Gastroesophageal sphincter (tissue), 3 donors: Measurements from ENCODE around the gene TPD52L1.

Experiments used
- CTCF ChIP-seq, 4 experiments: fragments of 200-600 bp in 2 of 4; fragments of 450-650 bp in 2 of 4; sonication (generic) in 1 of 4; IDR thresholded peaks; one replicate each; pipeline ENCODE4 v1.5.1; 2017 to 2019; ENCODE audit warnings: antibody characterized with exemption in 4 of 4, mild to moderate bottlenecking in 2 of 4, moderate library complexity in 2 of 4
- POLR2A ChIP-seq, 2 donors: fragments of 450-650 bp; IDR thresholded peaks; one replicate each; pipeline ENCODE4 v1.6.1; 2017; ENCODE audit warnings: antibody characterized with exemption in 2 of 2, mild to moderate bottlenecking in 2 of 2, moderate library complexity in 1 of 2

- TF ChIP-seq CTCF (IDR thresholded peaks at IDR 0.05) (no peak), POLR2A (IDR thresholded peaks at IDR 0.05) (no peak)
These were observed 110.9 kb downstream of the TPD52L1 start for GRCh38 chr6:125264476-125264875.
